A673 (cell line): Measurements from ENCODE around the gene BRAT1.

Experiments used
- EZH2 ChIP-seq: fragments of 200-600 bp; sonication (generic); IDR thresholded peaks from 2 replicates; pipeline ENCODE4 v1.6.1; 2017; ENCODE audit warnings: borderline replicate concordance, low read depth, mild to moderate bottlenecking, mixed read lengths, antibody characterized with exemption, low read length; ENCODE audit not compliant: poor library complexity, severe bottlenecking
- TF ChIP-seq, protein P1 (sequence below): fragments of 300-800, 200-600 bp; sonication (generic); conservative IDR thresholded peaks from 2 replicates; pipeline ENCODE4 v1.5.1; 2017; ENCODE audit warnings: low read depth, mild to moderate bottlenecking, antibody characterized with exemption, low read length, moderate library complexity, mixed read lengths

DNA sequence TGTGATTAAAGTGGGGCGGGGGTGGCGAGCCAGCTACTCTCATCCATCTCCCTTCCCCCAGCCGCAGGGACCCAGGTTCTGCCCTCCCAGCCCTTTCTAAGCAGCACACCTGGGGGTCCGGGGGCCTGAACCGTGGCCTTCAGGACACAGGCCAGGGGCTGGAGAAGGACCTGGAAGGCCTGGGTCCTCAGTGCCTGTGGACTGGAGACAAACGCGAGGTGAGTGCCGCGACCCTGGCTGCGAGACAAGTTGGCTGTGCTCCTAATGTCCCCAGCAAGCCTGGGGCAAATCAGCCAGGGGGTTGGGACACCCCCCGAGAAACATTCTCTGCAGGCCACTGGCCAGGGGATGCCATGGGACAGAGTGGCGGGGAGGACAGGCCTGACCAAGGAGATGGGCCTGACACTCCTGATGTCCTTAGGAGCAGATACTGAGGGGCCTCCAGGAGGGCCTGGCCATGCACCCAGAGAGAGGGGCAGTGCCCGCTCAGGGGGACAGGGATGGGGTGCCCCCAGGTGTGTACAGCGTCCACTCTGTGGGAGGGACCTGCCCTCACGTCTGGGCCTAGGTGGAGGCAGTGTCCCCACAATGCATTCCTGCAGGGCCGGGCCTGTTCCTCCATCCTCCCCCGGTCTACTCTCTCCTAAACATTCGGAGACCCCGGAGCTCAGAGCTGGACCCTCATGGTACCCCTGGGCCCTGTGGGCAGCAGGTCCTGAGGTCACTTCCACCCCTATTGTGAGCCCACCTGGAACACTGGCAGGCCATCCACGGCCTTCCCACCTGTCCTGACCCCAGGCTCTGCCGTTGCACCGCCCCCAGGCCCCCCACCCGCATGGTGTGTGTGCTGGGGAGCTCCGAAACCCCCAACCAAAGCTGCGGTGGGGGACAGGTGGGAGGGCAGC, 13.1 kb downstream of the BRAT1 start:
- TF ChIP-seq, protein P1, sequence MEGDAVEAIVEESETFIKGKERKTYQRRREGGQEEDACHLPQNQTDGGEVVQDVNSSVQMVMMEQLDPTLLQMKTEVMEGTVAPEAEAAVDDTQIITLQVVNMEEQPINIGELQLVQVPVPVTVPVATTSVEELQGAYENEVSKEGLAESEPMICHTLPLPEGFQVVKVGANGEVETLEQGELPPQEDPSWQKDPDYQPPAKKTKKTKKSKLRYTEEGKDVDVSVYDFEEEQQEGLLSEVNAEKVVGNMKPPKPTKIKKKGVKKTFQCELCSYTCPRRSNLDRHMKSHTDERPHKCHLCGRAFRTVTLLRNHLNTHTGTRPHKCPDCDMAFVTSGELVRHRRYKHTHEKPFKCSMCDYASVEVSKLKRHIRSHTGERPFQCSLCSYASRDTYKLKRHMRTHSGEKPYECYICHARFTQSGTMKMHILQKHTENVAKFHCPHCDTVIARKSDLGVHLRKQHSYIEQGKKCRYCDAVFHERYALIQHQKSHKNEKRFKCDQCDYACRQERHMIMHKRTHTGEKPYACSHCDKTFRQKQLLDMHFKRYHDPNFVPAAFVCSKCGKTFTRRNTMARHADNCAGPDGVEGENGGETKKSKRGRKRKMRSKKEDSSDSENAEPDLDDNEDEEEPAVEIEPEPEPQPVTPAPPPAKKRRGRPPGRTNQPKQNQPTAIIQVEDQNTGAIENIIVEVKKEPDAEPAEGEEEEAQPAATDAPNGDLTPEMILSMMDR, result no peak
- TF ChIP-seq EZH2, result no peak
